SH-SY5Y (cell line): ENCODE data around the gene ITGAL.

ENCODE experiments used
- GATA2 ChIP-seq: IDR thresholded peaks from 2 replicates; pipeline ENCODE4 v1.6.1; 2011; ENCODE audit warnings: mild to moderate bottlenecking, low read depth, low read length
- GATA3 ChIP-seq: IDR thresholded peaks from 2 replicates; pipeline ENCODE4 v1.6.1; 2011; ENCODE audit warnings: low read depth, mild to moderate bottlenecking, low read length, moderate library complexity

GRCh38 chr16:30485818-30486436 lies 13.4 kb downstream of the ITGAL start:
- TF ChIP-seq GATA3 (no peak), GATA2 (no peak)
